NB4 (cell line): Measurements from ENCODE around the gene CENPH.

ENCODE experiments used
- DNase-seq: peaks from one replicate; pipeline ENCODE4 v3.0.0; 2010; ENCODE audit warnings: low read depth
- H3K4me3 ChIP-seq: one replicate; pipeline ENCODE4 v1.5.1; 2011; ENCODE audit warnings: mild to moderate bottlenecking, low read depth, low read length, moderate library complexity
- CTCF ChIP-seq: IDR thresholded peaks from one replicate; pipeline ENCODE4 v1.5.1; 2012; ENCODE audit warnings: low read depth, low read length
- MYC ChIP-seq: IDR thresholded peaks from 2 replicates; pipeline ENCODE4 v1.6.1; 2011; ENCODE audit warnings: low read depth, low read length
- POLR2A ChIP-seq: IDR thresholded peaks from 2 replicates; pipeline ENCODE4 v1.6.1; 2011; ENCODE audit warnings: mild to moderate bottlenecking; ENCODE audit not compliant: insufficient read length; ENCODE audit errors: extremely low read depth
- TF ChIP-seq, protein P1 (sequence below): IDR thresholded peaks from 2 replicates; pipeline ENCODE4 v1.6.1; 2011; ENCODE audit warnings: low read depth, low read length

Gene CENPH

GRCh38 chr5:69188811-69189161 lies 597 bp upstream of the CENPH start:
- no peak for TF ChIP-seq CTCF
- TF ChIP-seq, protein P1, sequence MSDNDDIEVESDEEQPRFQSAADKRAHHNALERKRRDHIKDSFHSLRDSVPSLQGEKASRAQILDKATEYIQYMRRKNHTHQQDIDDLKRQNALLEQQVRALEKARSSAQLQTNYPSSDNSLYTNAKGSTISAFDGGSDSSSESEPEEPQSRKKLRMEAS: no peak
- no peak for TF ChIP-seq POLR2A
- no peak for TF ChIP-seq MYC
- DNase-seq: no peak
- H3K4me3 ChIP-seq: peak overlapping the region; percentile 94

- no peak overlapping the region for H3K4me3 ChIP-seq
- no peak for TF ChIP-seq POLR2A
- TF ChIP-seq, protein P1: no peak
- TF ChIP-seq MYC: no peak
- no peak for TF ChIP-seq CTCF
- DNase-seq: no peak
Observed at GRCh38 chr5:69202497-69202896, 13.1 kb downstream of the CENPH start.

GRCh38 chr5:69206528-69207190 lies 17.3 kb downstream of the CENPH start:
- no peak overlapping the region for H3K4me3 ChIP-seq
- TF ChIP-seq MYC: no peak
- TF ChIP-seq, protein P1: no peak
- TF ChIP-seq POLR2A: no peak
- TF ChIP-seq CTCF: no peak
- DNase-seq: no peak

- DNase-seq: no peak
- TF ChIP-seq, protein P1: no peak
- no peak for TF ChIP-seq CTCF
- no peak for TF ChIP-seq MYC
- TF ChIP-seq POLR2A: no peak
- H3K4me3 ChIP-seq: no peak overlapping the region
Observed at GRCh38 chr5:69209602-69210001, 20.2 kb downstream of the CENPH start.

GRCh38 chr5:69211200-69211599 lies 21.8 kb downstream of the CENPH start:
- H3K4me3 ChIP-seq: no peak overlapping the region
- DNase-seq: no peak
- TF ChIP-seq MYC (no peak), CTCF (no peak)
- TF ChIP-seq, protein P1: no peak
